HFFc6 (cell line): ENCODE measurements around the gene RARRES1. TPM values are rescaled to one million over a fixed set of nuclear protein-coding genes. Genes with fewer than 3 reads are reported as not detected.
A peak's percentile ranks its signal among the peaks of the same experiment; 100 is the strongest.

Experiments
- DNase-seq: peaks from one replicate; pipeline ENCODE4 v3.0.0-alpha.2; 2018
- H3K27ac Mint-ChIP-seq: 2 replicates; pipeline ENCODE4 v1.8.0; 2020; ENCODE audit warnings: mild to moderate bottlenecking, mixed read lengths
- H3K27me3 Mint-ChIP-seq: 2 replicates; pipeline ENCODE4 v1.8.0; 2021; ENCODE audit warnings: mild to moderate bottlenecking, moderate library complexity, mixed read lengths; ENCODE audit not compliant: insufficient read depth
- H3K36me3 Mint-ChIP-seq: 2 replicates; pipeline ENCODE4 v1.8.0; 2021; ENCODE audit warnings: low read depth, mixed read lengths
- H3K4me1 Mint-ChIP-seq: 2 replicates; pipeline ENCODE4 v1.8.0; 2020; ENCODE audit warnings: low read depth, mixed read lengths
- H3K4me3 Mint-ChIP-seq: 2 replicates; pipeline ENCODE4 v1.8.0; 2020; ENCODE audit warnings: mild to moderate bottlenecking, moderate library complexity, mixed read lengths
- H3K9me3 Mint-ChIP-seq: 2 replicates; pipeline ENCODE4 v1.8.0; 2020; ENCODE audit warnings: mild to moderate bottlenecking, mixed read lengths
- CTCF ChIP-seq: fragments of 200-600 bp; sonication (generic); IDR thresholded peaks from 2 replicates; pipeline ENCODE4 v1.5.0; 2021; ENCODE audit warnings: antibody characterized with exemption, mild to moderate bottlenecking
- total RNA-seq, 6 experiments: library from RNA; stranded (reverse); fragmentation: NEBNext Ultra II Directional; extraction: Animal tissue kit (Norgen Biotek cat#: 25700); gene quantifications; 2 replicates in 1 of 6; 3 replicates in 5 of 6; pipeline ENCODE4 v1.2.3, GENCODE V29; 2021

The RARRES1 gene
- total RNA-seq, 6 experiments from 2014 or later: 0.51 to 1.3 (median 0.77) TPM; not detected in 1

GRCh38 chr3:158771982-158772381 lies 39.7 kb upstream of the RARRES1 start:
- no peak overlapping the region for H3K27ac Mint-ChIP-seq
- no peak for TF ChIP-seq CTCF
- DNase-seq: no peak
- H3K36me3 Mint-ChIP-seq: peaks cover 7% of the 10 kb centered on the region
- peaks cover 40% of the 10 kb centered on the region for H3K4me1 Mint-ChIP-seq
- no peak overlapping the region for H3K4me3 Mint-ChIP-seq
- H3K27me3 Mint-ChIP-seq: no peaks in the 10 kb centered on the region; the same call in 1 of the 2 replicates
- no peaks in the 10 kb centered on the region for H3K9me3 Mint-ChIP-seq

GRCh38 chr3:158771577-158771976 lies 39.3 kb upstream of the RARRES1 start:
- Mint-ChIP-seq H3K27me3 (no peaks in the 10 kb centered on the region; the same call in 1 of the 2 replicates), H3K4me1 (peaks cover 40% of the 10 kb centered on the region), H3K36me3 (peaks cover 7% of the 10 kb centered on the region), H3K4me3 (no peak overlapping the region), H3K9me3 (no peaks in the 10 kb centered on the region), H3K27ac (no peak overlapping the region)
- TF ChIP-seq CTCF: no peak
- DNase-seq: no peak

- Mint-ChIP-seq H3K4me3 (peak overlapping the region; percentile 85; the same call in 1 of the 2 replicates), H3K27ac (peak overlapping the region; percentile 82; the same call in 1 of the 2 replicates), H3K27me3 (no peaks in the 10 kb centered on the region), H3K36me3 (peaks cover 7% of the 10 kb centered on the region), H3K4me1 (peaks cover 39% of the 10 kb centered on the region), H3K9me3 (no peaks in the 10 kb centered on the region)
- TF ChIP-seq CTCF: no peak
- DNase-seq: no peak
Measured at GRCh38 chr3:158770741-158771350, 38.6 kb upstream of the RARRES1 start.

- peak; percentile 65 for DNase-seq
- TF ChIP-seq CTCF: no peak
- Mint-ChIP-seq H3K27ac (peak overlapping the region; percentile 82), H3K9me3 (no peaks in the 10 kb centered on the region), H3K4me3 (peak overlapping the region; percentile 85), H3K36me3 (peaks cover under 1% of the 10 kb centered on the region; the same call in 1 of the 2 replicates), H3K27me3 (no peaks in the 10 kb centered on the region), H3K4me1 (peaks cover 32% of the 10 kb centered on the region)
Measured at GRCh38 chr3:158769952-158770740, 37.9 kb upstream of the RARRES1 start.

- Mint-ChIP-seq H3K9me3 (no peaks in the 10 kb centered on the region), H3K36me3 (no peaks in the 10 kb centered on the region), H3K27ac (peak overlapping the region; percentile 82), H3K4me3 (peak overlapping the region; percentile 85), H3K4me1 (peaks cover 31% of the 10 kb centered on the region), H3K27me3 (no peaks in the 10 kb centered on the region; the same call in 1 of the 2 replicates)
- no peak for TF ChIP-seq CTCF
- no peak for DNase-seq
Measured at GRCh38 chr3:158769549-158769948, 37.3 kb upstream of the RARRES1 start.
